NCI-H510A treated with DMSO at 0.1 percent for 48 hours (cell line): ENCODE data around the gene RYR2.
"Not testable (repeated sequence)": the region's sequence is repeated elsewhere in the genome, so short reads cannot be mapped to it uniquely, and the experiment has no call there.

Experiments
- DNase-seq: peaks from one replicate; lab custom pipeline; 2025; lab: John Stamatoyannopoulos, UW

RYR2 gene

GRCh38 chr1:237566581-237566980, 524.6 kb downstream of the RYR2 start:
- DNase-seq = no peak

- no peak for DNase-seq
Observed at GRCh38 chr1:237568955-237569354, 527.0 kb downstream of the RYR2 start.

GRCh38 chr1:237570530-237570929, 528.5 kb downstream of the RYR2 start:
- DNase-seq = no peak

- DNase-seq = no peak
Observed at GRCh38 chr1:237574536-237574935, 532.6 kb downstream of the RYR2 start.

GRCh38 chr1:237578540-237578939, 536.6 kb downstream of the RYR2 start:
- no peak for DNase-seq

- no peak for DNase-seq
Observed at GRCh38 chr1:237580726-237581125, 538.7 kb downstream of the RYR2 start.

GRCh38 chr1:237583270-237583669, 541.3 kb downstream of the RYR2 start:
- DNase-seq = no peak

- no peak for DNase-seq
Observed at GRCh38 chr1:237583756-237584155, 541.8 kb downstream of the RYR2 start.

GRCh38 chr1:237590386-237590785, 548.4 kb downstream of the RYR2 start:
- no peak for DNase-seq

GRCh38 chr1:237591353-237591752, 549.4 kb downstream of the RYR2 start:
- no peak for DNase-seq

- DNase-seq = not testable (repeated sequence)
Observed at GRCh38 chr1:237603036-237603568, 561.1 kb downstream of the RYR2 start.

GRCh38 chr1:237608433-237608832, 566.4 kb downstream of the RYR2 start:
- no peak for DNase-seq

- DNase-seq = no peak
Observed at GRCh38 chr1:237610157-237610556, 568.2 kb downstream of the RYR2 start.

- DNase-seq = no peak
Observed at GRCh38 chr1:237613984-237614383, 572.0 kb downstream of the RYR2 start.

- no peak for DNase-seq
Observed at GRCh38 chr1:237619553-237619952, 577.6 kb downstream of the RYR2 start.

- DNase-seq = no peak
Observed at GRCh38 chr1:237634922-237635321, 592.9 kb downstream of the RYR2 start.

GRCh38 chr1:237638555-237638954, 596.6 kb downstream of the RYR2 start:
- no peak for DNase-seq

GRCh38 chr1:237640011-237640671, 598.2 kb downstream of the RYR2 start:
- DNase-seq = no peak

- DNase-seq = no peak
Observed at GRCh38 chr1:237640966-237641365, 599.0 kb downstream of the RYR2 start.

- DNase-seq = no peak
Observed at GRCh38 chr1:237650809-237651208, 608.8 kb downstream of the RYR2 start.

- no peak for DNase-seq
Observed at GRCh38 chr1:237655778-237656177, 613.8 kb downstream of the RYR2 start.

- no peak for DNase-seq
Observed at GRCh38 chr1:237664348-237664747, 622.4 kb downstream of the RYR2 start.

GRCh38 chr1:237670302-237670701, 628.3 kb downstream of the RYR2 start:
- DNase-seq = no peak

GRCh38 chr1:237671262-237671661, 629.3 kb downstream of the RYR2 start:
- DNase-seq = no peak
